ENCODE results near the gene SCNN1A.
A peak's percentile ranks its signal among the peaks of the same experiment; 100 is the strongest.

SCNN1A gene

DNA sequence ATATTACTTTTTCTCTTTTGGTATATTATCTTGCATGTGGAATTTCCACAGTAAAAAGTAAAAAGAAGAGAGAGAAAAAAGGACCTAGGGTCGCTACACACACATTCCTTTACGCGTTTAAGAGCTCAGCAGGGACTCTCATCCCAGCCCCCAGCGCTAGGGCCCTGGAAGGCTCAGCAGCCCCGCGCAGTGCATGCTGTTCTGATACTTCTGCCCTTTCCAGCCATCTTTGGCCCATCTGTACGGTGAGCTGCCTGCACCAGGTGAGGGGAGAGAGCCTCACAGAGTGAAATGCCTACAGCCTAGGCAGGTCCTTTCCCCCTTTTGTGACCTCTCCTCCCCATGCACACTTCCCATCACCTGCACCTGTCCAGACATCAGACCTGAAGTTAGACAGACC is 7.0 kb upstream of the SCNN1A start:
- Histone ChIP-seq H3K4me1 (peaks cover 23% of the 10 kb centered on the region), H3K27ac (no peak overlapping the region)
- TF ChIP-seq, protein P1, sequence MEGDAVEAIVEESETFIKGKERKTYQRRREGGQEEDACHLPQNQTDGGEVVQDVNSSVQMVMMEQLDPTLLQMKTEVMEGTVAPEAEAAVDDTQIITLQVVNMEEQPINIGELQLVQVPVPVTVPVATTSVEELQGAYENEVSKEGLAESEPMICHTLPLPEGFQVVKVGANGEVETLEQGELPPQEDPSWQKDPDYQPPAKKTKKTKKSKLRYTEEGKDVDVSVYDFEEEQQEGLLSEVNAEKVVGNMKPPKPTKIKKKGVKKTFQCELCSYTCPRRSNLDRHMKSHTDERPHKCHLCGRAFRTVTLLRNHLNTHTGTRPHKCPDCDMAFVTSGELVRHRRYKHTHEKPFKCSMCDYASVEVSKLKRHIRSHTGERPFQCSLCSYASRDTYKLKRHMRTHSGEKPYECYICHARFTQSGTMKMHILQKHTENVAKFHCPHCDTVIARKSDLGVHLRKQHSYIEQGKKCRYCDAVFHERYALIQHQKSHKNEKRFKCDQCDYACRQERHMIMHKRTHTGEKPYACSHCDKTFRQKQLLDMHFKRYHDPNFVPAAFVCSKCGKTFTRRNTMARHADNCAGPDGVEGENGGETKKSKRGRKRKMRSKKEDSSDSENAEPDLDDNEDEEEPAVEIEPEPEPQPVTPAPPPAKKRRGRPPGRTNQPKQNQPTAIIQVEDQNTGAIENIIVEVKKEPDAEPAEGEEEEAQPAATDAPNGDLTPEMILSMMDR (IDR thresholded peaks at IDR 0.05) = no peak

GRCh38 chr12:6380141-6381121 is 5.1 kb upstream of the SCNN1A start:
- H3K9ac ChIP-seq = no peak overlapping the region
- peaks cover 40% of the 10 kb centered on the region for H3K4me1 ChIP-seq
- no peak overlapping the region for H3K4me3 ChIP-seq (ENCODE audit: low read depth, low read length)
- TF ChIP-seq, protein P1 (IDR thresholded peaks at IDR 0.05) = no peak
- H2AFZ ChIP-seq = no peak overlapping the region
- no peaks in the 10 kb centered on the region for H3K9me3 ChIP-seq (ENCODE audit: control insufficient read depth, low read length)
- no peaks in the 10 kb centered on the region for H3K27me3 ChIP-seq (ENCODE audit: control insufficient read depth, insufficient read depth, low read length)
- H3K27ac ChIP-seq = no peak overlapping the region
- no peak overlapping the region for H3K4me2 ChIP-seq (ENCODE audit: low read length)
- peaks cover 8% of the 10 kb centered on the region for H3K79me2 ChIP-seq
- no peaks in the 10 kb centered on the region for H3K36me3 ChIP-seq (ENCODE audit: control insufficient read depth, insufficient read depth, low read length)

More for the DNA sequence above, 7.0 kb upstream of the SCNN1A start:
- Histone ChIP-seq H3K4me2 (ENCODE audit: low read length) (no peak overlapping the region), H3K79me2 (peaks cover 8% of the 10 kb centered on the region), H3K4me3 (ENCODE audit: low read depth, low read length) (no peak overlapping the region), H3K36me3 (ENCODE audit: control insufficient read depth, insufficient read depth, low read length) (no peaks in the 10 kb centered on the region), H2AFZ (no peak overlapping the region), H3K9me3 (ENCODE audit: control insufficient read depth, low read length) (no peaks in the 10 kb centered on the region), H3K9ac (no peak overlapping the region), H3K27me3 (ENCODE audit: control insufficient read depth, insufficient read depth, low read length) (no peaks in the 10 kb centered on the region)

GRCh38 chr12:6378709-6379472 is 3.5 kb upstream of the SCNN1A start:
- Histone ChIP-seq H3K9ac (no peak overlapping the region), H3K36me3 (ENCODE audit: control insufficient read depth, insufficient read depth, low read length) (no peaks in the 10 kb centered on the region), H3K27me3 (ENCODE audit: control insufficient read depth, insufficient read depth, low read length) (no peaks in the 10 kb centered on the region), H3K9me3 (ENCODE audit: control insufficient read depth, low read length) (no peaks in the 10 kb centered on the region), H3K27ac (no peak overlapping the region), H2AFZ (no peak overlapping the region), H3K79me2 (peaks cover 3% of the 10 kb centered on the region), H3K4me3 (ENCODE audit: low read depth, low read length) (no peak overlapping the region), H3K4me1 (peaks cover 38% of the 10 kb centered on the region), H3K4me2 (ENCODE audit: low read length) (no peak overlapping the region)
- TF ChIP-seq, protein P1 (IDR thresholded peaks at IDR 0.05) = no peak

- Histone ChIP-seq H3K79me2 (peaks cover 3% of the 10 kb centered on the region), H3K4me3 (ENCODE audit: low read depth, low read length) (no peak overlapping the region), H3K4me2 (ENCODE audit: low read length) (no peak overlapping the region), H3K27me3 (ENCODE audit: control insufficient read depth, insufficient read depth, low read length) (no peaks in the 10 kb centered on the region), H3K9me3 (ENCODE audit: control insufficient read depth, low read length) (no peaks in the 10 kb centered on the region), H3K9ac (no peak overlapping the region), H3K36me3 (ENCODE audit: control insufficient read depth, insufficient read depth, low read length) (no peaks in the 10 kb centered on the region), H2AFZ (peak overlapping the region; percentile 73), H3K4me1 (peaks cover 31% of the 10 kb centered on the region), H3K27ac (peak overlapping the region; percentile 98)
- TF ChIP-seq, protein P1 (IDR thresholded peaks at IDR 0.05) = no peak
These were observed 2.3 kb upstream of the SCNN1A start for GRCh38 chr12:6377667-6377994.

Measured in parathyroid adenoma (tissue), 2 donors.